NOMO-1 treated with dmso at 0.1 percent for 144 hours (cell line): ENCODE measurements around the gene ALG12.

Experiments
- DNase-seq: peaks from one replicate; lab custom pipeline; 2025; ENCODE audit not compliant: unreplicated experiment; lab: John Stamatoyannopoulos, UW

Gene ALG12

DNA sequence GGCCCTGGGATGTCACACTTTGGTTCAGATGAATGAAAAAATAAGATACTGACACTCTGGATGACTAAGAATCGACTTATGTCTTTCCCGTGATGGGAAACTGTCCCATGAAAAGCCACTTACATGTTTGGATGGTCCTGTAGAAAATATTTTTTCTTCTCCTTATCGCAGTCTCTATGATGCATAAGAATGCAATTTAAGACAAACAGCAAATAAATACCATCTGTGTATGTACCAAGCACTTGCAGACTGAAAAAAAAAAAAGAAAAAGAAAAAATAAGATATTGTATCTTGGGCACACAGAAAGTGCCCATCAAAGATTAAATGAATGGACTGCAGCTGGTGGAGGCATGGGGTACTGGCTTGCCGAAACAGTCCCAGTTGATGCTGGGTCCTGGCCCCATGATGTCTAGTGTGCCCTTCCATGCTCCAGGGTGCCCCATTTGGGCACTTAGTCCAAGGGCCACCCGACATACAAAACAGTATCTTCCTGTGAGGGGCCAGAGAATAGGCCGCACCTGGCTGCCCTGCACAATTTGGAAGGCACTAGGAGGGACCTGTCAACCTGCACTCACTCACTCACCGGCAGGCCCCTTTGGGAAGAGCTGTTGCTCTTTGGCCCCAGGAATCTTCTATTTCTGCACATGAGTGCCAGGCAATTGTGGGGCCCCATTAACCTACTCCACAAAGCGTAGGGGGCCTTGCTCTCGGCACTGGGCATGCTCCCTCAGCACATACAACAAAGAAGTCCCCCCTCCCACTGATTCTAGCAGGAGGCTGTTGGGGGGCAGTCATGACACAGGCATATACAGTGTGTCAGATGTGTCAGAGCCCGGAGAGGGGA lies 67.1 kb downstream of the ALG12 start:
- no peak for DNase-seq
